Right lobe of liver (tissue), 4 donors: Measurements from ENCODE around the gene YPEL4.

Source experiments
- POLR2A ChIP-seq: fragments of 450-650 bp; IDR thresholded peaks from one replicate; pipeline ENCODE4 v1.6.1; 2017; ENCODE audit warnings: antibody characterized with exemption, mild to moderate bottlenecking
- TF ChIP-seq, protein P1 (sequence below), 4 donors: fragments of 200-600 bp in 3 of 4; fragments of 450-650 bp in 1 of 4; IDR thresholded peaks; one replicate each; pipeline versions ENCODE4 v1.5.1 to v1.8.0; 2016 to 2022; ENCODE audit warnings: antibody characterized with exemption in 4 of 4, mild to moderate bottlenecking in 2 of 4
- donor health status: DM: no; HTN: no; CAD: no.
- donor health status: DM: no; HTN: no; CAD: no.
- donor health status: DM: no; HTN: yes; CAD: no.

DNA sequence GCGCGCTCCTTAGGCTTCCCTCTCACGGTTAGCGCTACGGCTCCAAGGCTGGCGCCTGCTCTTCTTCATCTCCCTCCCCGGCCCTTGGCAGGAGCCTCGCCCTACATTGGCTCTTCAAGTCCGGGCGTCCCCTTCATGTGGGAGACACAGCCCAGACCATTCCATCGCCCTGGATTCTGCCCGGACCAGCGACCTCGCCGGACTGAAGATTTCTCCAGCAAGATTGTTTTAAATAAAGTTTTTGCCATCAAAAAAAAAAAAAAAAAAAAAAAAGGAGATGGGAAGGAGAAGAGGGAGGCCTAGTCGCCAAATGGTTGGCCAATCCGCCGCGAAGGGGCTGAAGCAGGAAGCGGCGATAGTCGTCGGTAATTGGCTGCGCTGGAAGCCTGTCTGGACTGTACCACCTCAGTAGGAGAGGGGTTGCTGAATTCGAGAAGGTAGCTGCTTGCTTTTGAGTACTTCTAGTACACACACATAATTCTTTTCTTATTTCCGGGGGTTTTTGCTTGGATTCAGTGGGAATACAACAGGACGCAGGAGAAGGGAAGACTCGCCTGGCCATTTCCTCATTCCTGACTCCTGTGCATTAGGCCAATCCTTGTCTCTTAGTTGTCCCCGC is 17.5 kb upstream of the YPEL4 start:
- TF ChIP-seq, protein P1, sequence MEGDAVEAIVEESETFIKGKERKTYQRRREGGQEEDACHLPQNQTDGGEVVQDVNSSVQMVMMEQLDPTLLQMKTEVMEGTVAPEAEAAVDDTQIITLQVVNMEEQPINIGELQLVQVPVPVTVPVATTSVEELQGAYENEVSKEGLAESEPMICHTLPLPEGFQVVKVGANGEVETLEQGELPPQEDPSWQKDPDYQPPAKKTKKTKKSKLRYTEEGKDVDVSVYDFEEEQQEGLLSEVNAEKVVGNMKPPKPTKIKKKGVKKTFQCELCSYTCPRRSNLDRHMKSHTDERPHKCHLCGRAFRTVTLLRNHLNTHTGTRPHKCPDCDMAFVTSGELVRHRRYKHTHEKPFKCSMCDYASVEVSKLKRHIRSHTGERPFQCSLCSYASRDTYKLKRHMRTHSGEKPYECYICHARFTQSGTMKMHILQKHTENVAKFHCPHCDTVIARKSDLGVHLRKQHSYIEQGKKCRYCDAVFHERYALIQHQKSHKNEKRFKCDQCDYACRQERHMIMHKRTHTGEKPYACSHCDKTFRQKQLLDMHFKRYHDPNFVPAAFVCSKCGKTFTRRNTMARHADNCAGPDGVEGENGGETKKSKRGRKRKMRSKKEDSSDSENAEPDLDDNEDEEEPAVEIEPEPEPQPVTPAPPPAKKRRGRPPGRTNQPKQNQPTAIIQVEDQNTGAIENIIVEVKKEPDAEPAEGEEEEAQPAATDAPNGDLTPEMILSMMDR (IDR thresholded peaks at IDR 0.05): no peak
- no peak for TF ChIP-seq POLR2A
